HL-60 (cell line): Measurements from ENCODE around the gene ZNF618.

Source experiments
- CTCF ChIP-seq: IDR thresholded peaks from one replicate; pipeline ENCODE4 v1.5.1; 2011; ENCODE audit warnings: low read length, control low read depth, inconsistent platforms; ENCODE audit not compliant: insufficient read depth
- TF ChIP-seq, protein P1 (sequence below): IDR thresholded peaks from 2 replicates; pipeline ENCODE4 v1.6.1; 2012; ENCODE audit warnings: low read depth; ENCODE audit not compliant: insufficient replicate concordance

- TF ChIP-seq, protein P1, sequence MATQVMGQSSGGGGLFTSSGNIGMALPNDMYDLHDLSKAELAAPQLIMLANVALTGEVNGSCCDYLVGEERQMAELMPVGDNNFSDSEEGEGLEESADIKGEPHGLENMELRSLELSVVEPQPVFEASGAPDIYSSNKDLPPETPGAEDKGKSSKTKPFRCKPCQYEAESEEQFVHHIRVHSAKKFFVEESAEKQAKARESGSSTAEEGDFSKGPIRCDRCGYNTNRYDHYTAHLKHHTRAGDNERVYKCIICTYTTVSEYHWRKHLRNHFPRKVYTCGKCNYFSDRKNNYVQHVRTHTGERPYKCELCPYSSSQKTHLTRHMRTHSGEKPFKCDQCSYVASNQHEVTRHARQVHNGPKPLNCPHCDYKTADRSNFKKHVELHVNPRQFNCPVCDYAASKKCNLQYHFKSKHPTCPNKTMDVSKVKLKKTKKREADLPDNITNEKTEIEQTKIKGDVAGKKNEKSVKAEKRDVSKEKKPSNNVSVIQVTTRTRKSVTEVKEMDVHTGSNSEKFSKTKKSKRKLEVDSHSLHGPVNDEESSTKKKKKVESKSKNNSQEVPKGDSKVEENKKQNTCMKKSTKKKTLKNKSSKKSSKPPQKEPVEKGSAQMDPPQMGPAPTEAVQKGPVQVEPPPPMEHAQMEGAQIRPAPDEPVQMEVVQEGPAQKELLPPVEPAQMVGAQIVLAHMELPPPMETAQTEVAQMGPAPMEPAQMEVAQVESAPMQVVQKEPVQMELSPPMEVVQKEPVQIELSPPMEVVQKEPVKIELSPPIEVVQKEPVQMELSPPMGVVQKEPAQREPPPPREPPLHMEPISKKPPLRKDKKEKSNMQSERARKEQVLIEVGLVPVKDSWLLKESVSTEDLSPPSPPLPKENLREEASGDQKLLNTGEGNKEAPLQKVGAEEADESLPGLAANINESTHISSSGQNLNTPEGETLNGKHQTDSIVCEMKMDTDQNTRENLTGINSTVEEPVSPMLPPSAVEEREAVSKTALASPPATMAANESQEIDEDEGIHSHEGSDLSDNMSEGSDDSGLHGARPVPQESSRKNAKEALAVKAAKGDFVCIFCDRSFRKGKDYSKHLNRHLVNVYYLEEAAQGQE, result no peak
- no peak for TF ChIP-seq CTCF
Observed at GRCh38 chr9:114048533-114049415, 172.7 kb downstream of the ZNF618 start.
